LNCAP (cell line): ENCODE measurements around the gene FXR1.

Experiments
- TF ChIP-seq, protein P1 (sequence below): fragments of 450-650 bp; IDR thresholded peaks from 2 replicates; pipeline ENCODE4 v1.5.1; 2017; ENCODE audit warnings: mild to moderate bottlenecking

Gene FXR1

DNA sequence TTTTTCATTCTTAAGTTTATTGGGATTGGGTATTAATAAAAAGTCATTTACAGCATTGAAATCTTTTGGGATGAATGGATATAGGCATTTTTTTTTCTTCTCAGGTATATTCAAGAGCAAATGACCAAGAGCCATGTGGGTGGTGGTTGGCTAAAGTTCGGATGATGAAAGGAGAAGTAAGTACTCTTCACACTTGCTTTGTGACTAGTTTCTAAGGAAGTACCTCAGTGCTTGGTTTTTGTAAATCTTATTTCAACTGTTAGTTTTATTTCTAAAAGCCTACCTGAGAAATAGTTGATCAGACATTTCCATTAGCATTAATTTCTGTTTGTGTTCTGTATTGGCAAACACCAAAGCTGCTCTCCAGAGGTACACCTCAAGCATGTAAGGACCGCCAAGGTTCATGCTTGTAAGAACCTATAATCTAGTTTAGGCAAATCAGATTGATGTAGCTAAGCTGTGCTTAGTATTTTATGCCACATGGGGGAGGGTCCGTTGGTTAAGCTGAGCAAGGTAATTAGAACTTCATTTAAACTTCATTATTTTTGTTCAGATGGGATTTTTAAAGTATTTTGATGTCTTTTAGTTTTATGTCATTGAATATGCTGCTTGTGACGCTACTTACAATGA is 35.4 kb downstream of the FXR1 start:
- TF ChIP-seq, protein P1, sequence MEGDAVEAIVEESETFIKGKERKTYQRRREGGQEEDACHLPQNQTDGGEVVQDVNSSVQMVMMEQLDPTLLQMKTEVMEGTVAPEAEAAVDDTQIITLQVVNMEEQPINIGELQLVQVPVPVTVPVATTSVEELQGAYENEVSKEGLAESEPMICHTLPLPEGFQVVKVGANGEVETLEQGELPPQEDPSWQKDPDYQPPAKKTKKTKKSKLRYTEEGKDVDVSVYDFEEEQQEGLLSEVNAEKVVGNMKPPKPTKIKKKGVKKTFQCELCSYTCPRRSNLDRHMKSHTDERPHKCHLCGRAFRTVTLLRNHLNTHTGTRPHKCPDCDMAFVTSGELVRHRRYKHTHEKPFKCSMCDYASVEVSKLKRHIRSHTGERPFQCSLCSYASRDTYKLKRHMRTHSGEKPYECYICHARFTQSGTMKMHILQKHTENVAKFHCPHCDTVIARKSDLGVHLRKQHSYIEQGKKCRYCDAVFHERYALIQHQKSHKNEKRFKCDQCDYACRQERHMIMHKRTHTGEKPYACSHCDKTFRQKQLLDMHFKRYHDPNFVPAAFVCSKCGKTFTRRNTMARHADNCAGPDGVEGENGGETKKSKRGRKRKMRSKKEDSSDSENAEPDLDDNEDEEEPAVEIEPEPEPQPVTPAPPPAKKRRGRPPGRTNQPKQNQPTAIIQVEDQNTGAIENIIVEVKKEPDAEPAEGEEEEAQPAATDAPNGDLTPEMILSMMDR, result no peak

- TF ChIP-seq, protein P1, result no peak
Observed at GRCh38 chr3:180959691-180960090, 47.2 kb downstream of the FXR1 start.

GRCh38 chr3:180961087-180961486 is 48.6 kb downstream of the FXR1 start:
- TF ChIP-seq, protein P1, result no peak

DNA sequence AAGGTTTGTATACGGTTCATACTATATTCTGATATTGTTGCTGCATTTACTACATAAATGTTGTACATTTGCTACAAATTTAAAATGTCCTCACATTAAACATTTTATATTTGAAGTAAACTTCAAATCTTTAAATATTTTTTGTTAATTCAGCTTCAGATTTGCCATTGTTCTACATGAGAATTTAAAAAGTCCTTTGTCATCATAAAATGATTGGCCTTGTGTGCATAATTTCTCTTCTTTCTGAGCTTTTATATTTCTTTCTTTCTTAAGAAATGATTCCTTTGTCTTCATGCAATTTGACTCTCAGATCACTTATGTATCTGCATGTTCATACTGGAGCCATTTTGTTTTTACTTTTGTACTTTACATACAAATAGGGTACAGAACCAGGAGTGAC is 49.1 kb downstream of the FXR1 start:
- TF ChIP-seq, protein P1, result no peak

- TF ChIP-seq, protein P1, result no peak
Observed at GRCh38 chr3:180962530-180962929, 50.1 kb downstream of the FXR1 start.

- TF ChIP-seq, protein P1, result no peak
Observed at GRCh38 chr3:180970931-180971330, 58.5 kb downstream of the FXR1 start.

DNA sequence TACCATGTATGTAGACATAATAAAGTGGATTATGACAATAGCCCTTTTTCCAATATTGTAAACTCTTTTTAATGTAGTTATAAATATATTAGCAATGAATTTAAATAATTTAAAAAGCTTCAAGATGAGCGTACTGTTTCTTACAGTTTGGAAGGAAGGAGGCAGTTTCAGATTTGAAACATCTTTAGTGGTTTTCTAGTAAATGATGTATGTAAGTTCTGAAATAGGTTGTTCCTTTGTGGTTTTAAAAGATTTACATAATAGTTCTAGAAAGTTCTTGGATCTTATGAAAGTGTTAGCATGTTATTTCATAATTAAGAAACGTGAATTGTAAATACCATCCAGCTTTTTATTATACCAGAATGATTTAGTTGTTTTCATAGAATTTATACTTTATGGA is 61.1 kb downstream of the FXR1 start:
- TF ChIP-seq, protein P1, result no peak

DNA sequence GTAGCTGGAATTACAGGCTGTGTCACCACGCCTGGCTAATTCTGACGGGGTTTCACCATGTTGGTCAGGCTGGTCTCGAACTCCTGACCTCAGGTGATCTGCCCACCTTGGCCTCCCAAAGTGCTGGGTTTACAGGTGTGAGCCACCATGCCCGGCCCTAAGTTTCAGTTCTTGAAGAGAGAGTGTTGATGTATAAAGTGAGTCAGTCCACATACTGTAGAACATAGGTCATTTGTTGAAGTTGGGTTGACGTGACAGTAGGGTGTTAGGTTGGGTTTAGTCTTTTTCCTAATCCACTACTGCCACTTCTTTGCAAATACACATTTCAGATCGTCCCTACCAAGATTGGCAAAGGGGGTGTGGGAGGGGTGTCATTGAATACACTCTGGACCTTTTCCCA is 61.8 kb downstream of the FXR1 start:
- TF ChIP-seq, protein P1, result no peak
